GM18858 (cell line): ENCODE data around the gene TAS2R13.

Experiments used
- ATAC-seq: cut with Tn5 transposase; IDR thresholded peaks from one replicate; pipeline ENCODE4 v1.9.1; 2021; ENCODE audit not compliant: unreplicated experiment

TAS2R13 gene, protein sequence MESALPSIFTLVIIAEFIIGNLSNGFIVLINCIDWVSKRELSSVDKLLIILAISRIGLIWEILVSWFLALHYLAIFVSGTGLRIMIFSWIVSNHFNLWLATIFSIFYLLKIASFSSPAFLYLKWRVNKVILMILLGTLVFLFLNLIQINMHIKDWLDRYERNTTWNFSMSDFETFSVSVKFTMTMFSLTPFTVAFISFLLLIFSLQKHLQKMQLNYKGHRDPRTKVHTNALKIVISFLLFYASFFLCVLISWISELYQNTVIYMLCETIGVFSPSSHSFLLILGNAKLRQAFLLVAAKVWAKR

DNA sequence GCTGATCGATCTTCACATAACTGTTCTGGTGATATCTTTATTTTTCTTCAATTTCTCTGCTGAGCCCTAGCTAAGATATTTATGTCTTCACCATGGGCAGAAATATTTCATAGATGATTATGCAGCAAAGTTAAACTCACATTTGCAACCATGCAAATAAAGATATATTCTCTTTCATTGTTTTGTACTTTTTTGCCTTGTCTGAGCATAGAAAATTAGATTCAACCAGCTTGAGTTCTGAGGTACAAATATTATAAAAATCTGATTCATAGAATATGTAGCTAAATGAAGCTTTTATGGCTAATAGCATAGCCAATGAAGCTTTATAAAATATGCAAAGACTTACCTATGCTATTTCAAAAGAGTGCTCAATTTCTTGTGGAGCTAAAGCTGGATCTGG lies at the start of gene TAS2R13:
TSS of gene TAS2R13 (minus strand) at position 101 of the 400 bp plus-strand sequence. CDS start 264 bp downstream, outside the sequence.
- no peak for ATAC-seq

DNA sequence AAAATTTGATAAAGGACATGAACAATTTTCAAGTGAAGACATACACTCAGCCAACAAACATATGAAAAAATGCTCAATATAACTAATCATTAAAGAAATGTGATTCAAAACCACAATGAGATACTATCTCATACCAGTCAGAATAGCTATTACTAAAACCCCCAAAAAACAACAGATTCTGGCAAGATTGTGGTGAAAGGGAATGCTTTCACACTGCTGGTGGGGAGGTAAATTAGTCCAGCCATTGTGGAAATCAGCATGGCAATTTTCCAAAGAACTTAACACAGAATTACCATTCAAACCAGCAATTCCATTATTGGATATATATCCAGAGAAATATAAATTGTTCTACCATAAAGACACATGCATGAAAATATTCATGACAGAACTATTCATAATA lies 48.4 kb upstream of the TAS2R13 start:
- no peak for ATAC-seq

DNA sequence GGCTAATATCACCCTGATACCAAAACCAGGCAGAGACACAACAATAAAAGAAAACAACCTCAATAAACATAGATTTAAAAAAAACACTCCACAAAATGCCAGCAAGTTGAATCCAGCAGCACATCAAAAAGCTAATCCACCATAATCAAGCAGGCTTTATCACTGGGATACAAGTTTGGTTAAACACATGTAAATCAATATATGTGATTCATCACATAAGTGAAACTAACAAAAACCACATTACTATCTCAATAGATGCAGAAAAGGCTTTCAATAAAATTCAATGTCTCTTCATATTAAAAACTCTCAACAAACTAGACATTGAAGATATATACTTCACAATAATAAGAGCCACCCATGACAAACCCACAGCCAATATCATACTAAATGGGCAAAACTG lies 46.7 kb upstream of the TAS2R13 start:
- no peak for ATAC-seq

DNA sequence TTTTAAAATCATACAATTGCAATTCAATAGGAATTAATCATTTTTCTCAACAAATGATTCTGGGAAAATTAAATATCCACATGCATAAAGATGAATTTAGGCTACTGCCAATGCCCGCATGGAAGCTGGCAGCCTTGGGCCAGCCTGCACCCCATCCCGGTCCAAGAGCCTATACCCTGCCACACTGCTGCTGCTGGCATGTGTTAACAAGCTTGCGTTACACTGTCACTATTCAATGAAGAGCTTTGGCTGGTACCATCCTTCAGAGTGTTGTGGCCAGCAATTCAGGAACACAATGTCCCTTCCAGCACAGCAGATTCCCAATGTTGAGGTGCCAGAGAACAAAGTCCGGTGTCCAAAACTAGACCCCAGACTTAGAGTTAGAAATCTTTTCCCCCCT lies 43.3 kb upstream of the TAS2R13 start:
- no peak for ATAC-seq

DNA sequence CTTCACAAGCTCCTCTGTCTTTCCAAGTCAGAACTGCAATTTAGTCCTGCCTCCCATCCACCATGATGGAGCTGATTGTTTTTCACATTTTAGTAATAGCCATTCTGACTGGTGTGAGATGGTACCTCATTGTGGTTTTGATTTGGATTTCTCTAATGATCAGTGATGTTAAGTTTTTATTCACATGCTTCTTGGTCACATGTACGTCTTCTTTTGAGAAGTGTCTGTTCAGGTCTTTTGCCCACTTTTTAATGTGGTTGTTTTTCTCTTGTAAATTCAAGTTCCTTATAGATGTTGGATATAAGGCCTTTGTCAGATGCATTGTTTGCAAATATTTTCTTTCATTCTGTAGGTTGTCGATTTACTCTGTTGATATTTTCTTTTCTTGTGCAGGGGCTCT lies 33.8 kb upstream of the TAS2R13 start:
- no peak for ATAC-seq

DNA sequence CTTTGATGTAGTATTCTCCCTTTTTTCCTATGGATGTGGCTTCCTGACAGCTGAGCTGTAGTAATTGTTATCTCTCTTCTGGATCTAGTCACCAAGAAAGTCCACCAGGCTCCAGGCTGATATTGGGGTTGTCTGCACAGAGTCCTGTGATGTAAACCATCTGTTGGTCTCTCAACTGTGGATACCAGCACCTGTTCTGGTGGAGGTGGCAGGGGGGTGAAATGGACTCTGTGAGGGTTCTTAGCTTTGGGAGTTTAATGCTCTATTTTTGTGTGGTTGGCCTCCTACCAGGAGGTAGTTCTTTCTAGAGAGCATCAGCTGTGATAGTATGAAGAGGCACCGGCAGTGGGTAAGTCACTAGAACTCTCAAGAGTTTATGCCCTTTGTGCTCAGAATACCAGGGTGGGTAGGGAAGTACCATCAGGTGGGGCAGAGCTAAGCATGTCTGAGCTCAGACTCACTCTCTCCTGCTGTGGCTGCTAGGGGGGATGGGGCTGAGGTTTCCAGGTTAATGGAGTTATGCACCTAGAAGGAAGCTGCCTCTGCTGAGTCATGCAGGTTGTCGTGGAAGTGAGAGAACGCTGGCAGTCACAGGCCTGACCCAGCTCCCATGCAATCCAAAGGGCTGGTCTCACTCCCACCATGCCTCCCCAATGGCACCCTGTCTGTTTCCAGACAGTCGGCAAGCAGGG lies 32.7 kb upstream of the TAS2R13 start:
- ATAC-seq, result no peak

DNA sequence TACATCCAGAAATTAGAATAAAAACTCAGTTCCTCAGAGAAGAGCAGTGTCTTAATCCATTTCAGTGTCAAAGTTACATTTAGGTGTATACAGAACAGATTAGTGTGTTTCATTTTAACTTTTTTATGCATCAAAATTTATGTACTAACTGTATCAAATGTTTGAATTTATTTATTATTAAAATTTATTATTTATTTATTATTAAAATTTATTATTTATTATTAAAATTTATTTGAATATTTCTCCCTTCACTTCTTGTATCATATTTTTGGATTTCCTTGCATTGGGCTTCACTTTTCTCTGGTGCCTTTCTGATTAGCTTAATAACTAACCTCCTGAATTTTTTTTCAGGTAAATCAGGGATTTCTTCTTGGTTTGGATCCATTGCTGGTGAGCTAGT lies 32.0 kb upstream of the TAS2R13 start:
- ATAC-seq, result no peak

DNA sequence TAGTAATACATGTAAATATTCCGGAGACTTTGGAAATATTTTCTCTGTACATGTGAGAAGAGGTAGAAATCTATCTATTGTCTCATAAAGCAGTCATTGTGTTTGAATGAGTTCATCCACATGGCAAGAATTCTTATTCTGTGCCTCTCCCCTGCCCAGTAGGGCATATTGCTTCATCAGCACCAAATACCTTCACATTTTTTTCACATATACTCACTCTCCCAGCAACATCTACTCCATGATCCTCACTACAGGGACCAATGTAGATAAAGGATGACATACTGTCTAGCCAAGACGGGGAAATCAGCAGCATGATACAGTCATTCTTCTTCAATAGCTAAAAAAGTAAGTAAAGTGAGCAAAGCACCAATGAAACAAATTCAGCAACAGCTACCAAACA lies 31.0 kb upstream of the TAS2R13 start:
- ATAC-seq, result no peak

DNA sequence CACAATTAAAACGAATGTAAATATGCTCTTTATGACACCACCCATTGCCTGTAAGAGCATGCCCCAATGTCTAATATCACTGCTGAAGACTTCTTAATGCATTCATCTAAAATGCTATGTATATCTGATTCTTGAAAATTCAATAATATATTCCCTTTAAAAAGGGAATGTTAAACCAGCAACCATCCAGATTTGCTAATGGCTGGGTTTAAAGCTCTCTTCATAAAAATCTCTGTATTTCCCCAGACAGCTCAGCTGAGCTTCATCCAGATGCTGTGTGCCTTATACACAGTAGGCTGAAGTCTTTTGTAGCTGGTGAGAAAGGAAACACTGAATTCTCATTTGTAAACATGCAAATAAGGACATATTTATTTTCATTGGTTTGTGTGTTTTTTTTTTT lies 29.8 kb upstream of the TAS2R13 start, which contains the start of gene TAS2R14:
TSS of gene TAS2R14 (minus strand) at position 101 of the 400 bp plus-strand sequence. CDS start at position 45, 56 bp downstream.
- ATAC-seq, result no peak

DNA sequence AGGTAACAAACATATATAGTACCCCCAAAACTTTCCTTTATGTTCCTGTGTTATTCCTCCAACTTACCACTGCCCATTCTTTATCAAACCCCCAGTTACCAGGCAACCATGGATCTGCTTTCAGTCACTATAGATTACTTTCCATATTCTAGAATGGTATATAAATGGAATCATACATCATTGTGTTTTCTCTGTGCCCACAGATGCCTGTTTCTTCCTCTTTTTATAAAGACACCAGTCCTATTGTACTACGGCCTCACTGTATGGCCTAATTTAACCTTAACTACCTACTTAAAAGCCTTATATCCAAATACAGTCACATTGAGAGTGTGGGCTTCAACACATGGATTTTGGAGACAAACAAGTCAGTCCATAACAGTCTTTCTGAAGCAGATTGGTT lies 27.1 kb upstream of the TAS2R13 start:
- ATAC-seq, result no peak

DNA sequence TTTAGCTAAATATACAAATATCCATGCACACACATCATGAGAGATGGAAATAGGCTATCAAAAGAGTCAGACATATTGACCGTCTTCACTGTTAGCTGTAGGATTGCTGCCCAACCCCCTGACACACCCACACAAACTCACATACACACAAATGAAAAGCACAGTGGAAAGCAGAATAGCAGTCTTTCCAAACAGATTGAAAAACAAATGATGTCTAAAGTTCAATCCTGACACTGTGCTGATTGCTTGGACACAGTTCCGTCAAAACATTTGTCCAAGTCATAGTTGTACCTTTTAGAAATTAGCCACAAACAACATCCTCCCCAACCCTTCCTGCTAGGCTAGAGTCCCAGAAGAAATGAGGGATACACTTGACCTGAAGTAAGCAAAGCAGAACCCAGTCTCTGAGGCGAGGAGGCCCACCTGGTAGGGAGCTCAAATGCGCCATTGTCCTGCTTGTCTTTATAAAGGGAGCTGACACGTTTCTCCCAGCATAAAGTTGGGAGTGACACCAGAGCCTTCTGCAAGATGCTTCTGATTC lies 19.5 kb upstream of the TAS2R13 start, which contains the start of gene PRH2:
TSS of gene PRH2 (plus strand) at position 491 of the 541 bp plus-strand sequence. CDS start at position 529, 38 bp downstream.
- ATAC-seq, result no peak

DNA sequence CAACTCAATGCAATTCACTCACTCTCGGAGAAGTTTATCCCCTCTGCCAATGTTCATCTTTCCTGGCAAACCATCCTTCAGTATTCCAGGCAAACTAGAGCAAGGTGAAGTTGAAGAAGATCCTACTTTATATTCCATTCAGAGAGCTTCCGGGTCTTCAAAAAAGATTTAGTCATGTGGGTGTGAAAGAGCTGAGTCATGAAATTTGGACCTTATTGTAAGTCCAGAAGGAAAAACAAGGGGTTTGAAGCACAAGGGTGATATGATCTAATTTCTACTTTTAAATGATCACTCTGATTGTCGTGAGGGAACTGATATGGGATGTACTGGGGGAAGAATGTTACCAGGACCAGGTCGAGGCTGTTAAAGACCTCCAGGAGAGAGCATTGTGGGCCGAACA lies 16.9 kb upstream of the TAS2R13 start:
- ATAC-seq, result no peak

DNA sequence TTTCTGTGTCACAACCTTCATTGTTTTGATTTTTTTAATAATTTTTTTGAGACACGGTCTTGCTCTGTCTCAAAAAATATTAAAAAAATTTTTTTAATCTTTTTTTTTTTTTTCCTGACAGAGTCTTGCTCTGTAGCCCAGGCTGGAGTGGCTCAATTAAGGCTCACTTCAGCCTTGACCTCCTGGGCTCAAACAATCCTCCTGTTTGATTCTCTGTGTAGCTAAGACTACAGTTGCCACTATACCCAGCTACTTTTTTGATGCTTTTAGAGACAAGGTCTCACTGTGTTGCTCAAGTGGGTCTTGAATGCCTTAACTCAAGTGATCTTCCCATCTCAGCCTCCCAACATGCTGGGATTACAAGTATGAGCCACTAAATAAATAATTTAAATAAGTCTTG lies 10.4 kb upstream of the TAS2R13 start:
- no peak for ATAC-seq

DNA sequence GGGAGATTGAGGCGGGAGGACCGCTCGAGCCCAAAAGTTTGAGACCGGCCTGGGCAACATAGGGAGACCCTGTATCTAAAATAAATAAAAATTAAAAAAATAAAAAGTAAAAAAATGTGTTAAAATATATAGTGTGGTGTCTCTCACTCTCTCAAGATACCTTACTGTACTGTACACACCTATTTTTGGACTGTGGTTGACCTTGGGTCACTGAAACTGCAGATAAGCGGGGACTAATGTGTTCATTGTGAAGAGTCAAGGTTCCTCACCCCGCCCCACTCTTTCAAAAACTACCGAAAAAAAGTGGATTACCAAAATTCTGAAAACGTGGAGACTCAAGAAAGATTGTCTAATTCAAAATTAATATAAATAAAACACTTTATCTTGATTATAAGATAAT lies 1.0 kb upstream of the TAS2R13 start:
- no peak for ATAC-seq

DNA sequence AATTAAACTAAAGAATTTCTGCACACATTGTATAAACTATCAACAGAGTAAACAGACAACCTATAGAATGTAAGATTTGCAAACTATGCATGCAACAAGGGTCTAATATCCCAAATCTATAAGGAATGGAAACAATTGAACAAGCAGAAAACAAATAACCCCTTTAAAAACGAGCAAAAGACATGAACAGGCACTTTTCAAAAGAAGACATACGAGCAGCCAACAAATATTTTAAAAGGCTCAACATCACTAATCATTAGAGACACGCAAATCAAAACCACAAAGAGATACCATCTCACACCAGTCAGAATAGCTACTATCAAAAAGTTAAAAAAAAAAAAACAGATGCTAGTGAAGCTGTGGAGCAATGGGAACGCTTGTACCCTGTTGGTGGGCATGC lies 4.7 kb downstream of the TAS2R13 start:
- ATAC-seq, result no peak

DNA sequence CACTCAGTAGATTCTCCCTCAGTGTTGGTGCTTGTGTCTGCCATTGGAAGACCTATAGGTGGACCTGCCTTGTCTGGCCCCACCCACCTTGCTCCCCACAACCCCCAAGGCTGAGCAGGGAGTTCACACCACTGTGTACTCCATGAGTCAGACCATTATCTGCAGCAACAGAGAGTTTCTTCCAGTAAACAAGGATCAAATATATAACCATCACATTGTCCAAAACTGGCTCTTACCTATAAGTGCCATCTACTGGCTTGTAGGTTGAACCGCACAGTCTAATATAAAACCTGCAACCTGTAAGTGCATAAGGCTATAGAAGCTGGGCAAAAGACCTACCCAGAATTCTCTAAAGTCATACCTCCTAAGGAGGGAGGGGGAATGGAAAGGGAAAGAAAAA lies 7.9 kb downstream of the TAS2R13 start:
- ATAC-seq, result no peak

DNA sequence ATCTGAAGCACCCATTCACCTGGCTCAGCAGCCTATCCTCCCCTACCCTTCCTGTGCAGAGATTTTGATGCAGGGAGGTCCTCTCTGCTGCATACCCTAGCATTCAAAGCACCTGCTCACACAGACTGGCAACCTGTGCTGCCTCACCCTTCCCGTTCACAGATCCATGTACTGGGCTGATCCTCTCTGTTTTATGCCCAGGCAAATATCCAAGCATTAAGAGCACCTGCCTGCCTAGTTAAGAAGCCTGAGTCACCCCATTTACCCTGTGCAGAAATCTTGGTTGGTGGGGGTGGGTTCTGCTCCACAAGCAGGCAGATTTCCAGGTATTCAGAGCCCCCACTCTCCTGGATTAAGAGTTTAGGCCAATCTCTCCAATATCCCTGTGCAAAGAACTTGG lies 8.4 kb downstream of the TAS2R13 start:
- no peak for ATAC-seq

DNA sequence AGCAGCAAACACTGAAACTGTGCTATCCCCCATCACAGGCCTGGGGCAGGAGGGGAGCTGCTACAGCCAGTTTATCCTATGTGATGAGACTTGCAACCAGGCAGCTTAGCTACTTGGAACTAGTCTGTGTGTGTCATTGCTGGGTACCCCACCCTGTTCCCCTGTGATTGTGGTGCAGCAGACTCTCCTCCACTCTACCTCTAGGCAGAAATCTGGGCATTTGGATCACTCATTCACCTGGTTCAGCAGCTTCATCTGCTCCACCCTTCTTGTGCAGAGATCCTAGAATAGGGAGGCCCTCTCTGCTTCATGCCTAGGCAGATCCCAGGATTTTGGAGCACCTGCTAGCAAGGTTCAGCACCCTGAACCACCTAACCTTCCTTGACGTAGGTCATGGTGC lies 8.8 kb downstream of the TAS2R13 start:
- no peak for ATAC-seq

DNA sequence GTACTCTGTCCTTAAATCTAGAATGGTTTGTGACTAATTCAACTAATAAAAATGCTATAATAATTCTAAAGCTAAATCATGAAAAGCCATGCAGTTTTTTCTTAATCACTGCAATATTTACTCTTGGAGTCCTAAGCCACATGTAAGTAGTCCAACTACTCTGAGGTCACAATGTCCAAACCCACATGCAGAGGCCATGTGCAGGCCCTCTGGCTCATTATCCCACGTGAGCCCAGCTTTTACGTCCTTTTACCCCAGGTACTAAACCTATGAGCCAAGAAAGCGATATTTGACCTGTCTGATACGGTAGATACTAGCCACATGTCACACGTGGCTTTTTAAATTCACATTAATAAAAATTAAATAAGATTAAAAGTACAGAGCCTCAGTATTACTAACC lies 12.5 kb downstream of the TAS2R13 start:
- no peak for ATAC-seq

DNA sequence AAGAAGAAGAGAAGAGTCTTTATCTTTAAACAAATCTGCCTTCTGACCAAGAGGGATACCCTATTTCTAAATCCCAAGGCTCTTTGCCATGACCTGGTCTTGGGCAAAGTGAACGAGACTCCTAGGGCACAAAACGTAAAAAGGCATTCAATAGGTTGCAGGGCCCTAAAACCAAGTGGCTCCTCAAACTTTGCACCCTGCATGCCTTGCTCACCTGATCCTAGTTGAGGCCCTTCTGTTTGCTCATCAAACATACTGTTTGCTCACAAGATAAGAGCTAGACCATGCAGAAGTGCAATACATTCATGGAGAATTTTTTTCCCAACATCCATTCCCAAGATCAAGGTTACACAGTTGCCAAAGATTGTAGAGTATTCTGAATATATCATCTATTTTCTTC lies 17.4 kb downstream of the TAS2R13 start:
- no peak for ATAC-seq

DNA sequence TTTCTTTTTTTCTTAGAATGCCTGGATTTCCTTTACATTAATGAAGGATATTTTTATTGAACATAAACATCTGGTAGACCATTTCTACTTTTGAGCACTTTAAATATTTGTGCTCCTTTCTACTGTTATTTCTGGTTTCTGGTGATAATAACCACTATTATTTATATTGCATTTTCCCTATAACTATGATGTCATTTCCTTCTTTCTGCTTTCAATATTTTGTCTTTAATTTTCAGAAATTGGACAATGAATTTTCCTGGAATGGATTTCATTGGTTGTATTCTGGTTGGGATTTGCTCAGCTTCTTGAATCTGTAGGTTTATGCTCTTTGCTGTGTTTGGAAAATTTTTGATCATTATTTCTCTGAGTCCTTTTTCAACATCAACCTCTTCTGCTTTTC lies 20.1 kb downstream of the TAS2R13 start:
- no peak for ATAC-seq

DNA sequence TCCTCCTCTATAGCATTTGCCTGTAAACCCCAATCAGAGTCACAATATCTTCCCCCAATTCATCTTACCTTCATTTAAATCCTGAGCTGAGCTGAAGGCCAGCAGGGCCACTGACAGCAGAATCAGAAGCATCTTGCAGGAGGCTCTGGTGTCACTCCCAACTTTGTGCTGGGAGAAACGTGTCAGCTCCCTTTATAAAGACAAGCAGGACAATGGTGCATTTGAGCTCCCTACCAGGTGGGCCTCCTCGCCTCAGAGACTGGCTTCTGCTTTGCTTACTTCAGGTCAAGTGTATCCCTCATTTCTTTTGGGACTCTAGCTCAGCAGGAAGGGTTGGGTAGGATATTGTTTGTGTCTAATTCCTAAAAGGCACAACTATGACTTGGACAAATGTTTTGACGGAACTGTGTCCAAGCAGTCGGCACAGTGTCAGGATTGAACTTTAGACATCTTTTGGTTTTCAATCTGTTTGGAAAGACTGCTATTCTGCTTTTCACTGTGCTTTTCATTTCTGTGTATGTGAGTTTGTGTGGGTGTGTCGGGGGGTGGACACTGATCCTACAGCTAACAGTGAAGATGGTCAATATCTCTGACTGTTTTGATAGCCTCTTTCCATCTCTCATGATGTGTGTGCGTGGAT lies 25.2 kb downstream of the TAS2R13 start, which contains the start of gene PRH1:
TSS of gene PRH1 (minus strand) at position 170 of the 640 bp plus-strand sequence. CDS start at position 132, 38 bp downstream.
- no peak for ATAC-seq
